NCI-H345 treated with DMSO at 0.1 percent for 48 hours (cell line): ENCODE results near the gene INTS2.
"Not testable (repeated sequence)": the region's sequence is repeated elsewhere in the genome, so short reads cannot be mapped to it uniquely, and the experiment has no call there.

Experiments used
- DNase-seq: peaks from one replicate; lab custom pipeline; 2025; ENCODE audit not compliant: unreplicated experiment; lab: John Stamatoyannopoulos, UW

INTS2 gene

DNA sequence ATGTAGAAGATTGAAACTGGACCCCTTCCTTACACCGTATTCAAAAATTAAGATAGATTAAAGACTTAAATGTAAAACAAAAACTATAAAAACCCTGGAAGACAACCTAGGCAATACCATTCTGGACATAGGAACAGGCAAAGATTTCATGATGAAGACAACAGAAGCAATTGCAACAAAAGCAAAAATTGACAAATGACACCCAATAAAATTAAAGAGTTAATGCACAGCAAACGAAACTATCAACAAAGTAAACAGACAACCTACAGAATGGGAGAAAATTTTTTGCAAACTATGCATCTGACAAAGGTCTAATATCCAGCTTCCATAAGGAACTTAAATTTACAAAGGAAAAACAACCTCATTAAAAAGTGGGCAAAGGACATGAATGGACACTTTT lies 101.6 kb downstream of the INTS2 start:
- DNase-seq = not testable (repeated sequence)

DNA sequence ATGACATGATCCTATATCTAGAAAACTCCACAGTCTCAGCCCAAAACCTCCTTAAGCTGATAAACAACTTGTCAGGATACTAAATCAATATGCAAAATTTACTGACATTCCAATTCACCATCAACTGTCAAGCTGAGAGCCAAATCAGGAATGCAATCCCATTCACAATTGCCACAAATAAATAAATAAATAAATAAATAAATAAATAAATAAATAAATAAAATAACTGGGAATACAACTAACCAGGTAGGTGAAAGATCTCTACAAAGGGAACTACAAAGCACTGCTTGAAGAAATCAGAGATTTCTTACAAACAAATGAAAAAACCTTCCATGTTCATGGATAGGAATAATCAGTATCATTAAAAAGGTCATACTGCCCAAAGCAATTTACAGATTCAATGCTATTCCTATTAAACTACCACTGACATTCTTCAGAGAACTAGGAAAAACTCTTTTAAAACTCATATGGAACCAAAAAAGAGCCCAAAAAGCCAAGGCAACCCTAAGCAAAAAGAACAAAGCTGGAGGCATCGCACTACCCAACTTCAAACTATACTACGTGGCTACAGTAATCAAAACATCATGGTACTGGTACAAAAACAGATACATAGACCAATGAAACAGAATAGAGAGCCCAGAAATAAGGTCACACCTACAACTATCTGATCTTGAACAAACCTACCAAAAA lies 102.2 kb downstream of the INTS2 start:
- DNase-seq = no peak

DNA sequence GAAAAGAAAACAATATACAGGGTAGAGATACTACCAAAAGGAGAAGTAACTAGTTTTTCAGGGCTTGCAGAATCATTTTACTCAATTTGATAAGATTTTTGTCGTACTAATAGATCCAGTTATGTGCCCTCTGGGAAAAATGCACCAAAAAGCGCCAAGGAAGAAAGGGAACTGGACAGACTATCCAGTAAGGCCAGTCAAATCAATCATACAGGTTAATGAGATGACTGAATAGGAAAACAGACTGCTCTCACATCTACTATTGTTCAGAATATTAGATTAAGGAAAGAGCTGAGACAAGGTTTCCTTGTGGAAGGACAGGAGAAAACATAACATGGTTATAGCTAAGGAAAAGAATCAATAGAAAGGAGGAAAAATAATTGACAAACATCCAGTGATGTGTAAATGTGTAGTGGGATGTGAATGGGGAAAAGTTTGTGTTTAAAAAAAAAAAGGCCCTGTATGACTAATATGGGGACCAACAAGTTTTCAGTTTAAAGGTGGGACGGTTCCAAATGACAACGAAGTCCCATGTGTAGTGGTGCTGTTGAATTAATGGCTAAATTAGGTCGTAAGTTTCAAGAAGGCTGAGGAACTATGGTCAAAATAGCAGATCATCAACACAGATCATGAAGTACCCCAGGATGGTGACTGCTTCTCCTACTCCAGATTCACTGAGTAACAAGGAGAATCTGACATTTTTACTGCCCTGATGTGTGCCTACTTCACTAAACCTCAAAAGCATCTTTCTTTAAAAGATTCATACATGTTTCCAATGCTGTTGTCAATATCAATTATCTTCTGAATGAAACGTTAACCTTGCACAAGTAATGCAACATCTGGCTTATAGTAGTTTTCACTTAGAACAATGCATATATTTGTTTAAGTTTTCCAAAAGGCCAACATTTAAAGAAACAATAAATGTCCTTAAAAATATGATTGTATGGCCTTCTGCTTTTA lies 105.2 kb downstream of the INTS2 start:
- DNase-seq = no peak

DNA sequence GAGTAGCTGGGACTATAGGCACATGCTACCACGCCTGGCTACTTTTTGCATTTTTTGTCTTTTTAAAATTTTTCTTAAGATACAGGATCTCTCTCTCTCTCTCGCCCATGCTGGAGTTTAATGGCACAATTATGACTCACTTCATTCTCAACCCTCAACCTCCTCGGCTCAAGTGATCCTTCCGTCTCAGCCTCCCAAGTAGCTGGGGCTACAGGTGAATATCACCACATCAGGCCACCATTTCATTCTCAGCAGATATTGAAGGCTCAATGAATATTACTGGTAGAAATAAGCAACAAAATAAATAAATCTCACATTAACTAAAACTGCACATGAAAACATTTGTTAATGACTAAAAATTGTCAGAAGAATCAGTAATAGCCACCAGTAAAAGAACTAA lies 106.1 kb downstream of the INTS2 start:
- no peak for DNase-seq

DNA sequence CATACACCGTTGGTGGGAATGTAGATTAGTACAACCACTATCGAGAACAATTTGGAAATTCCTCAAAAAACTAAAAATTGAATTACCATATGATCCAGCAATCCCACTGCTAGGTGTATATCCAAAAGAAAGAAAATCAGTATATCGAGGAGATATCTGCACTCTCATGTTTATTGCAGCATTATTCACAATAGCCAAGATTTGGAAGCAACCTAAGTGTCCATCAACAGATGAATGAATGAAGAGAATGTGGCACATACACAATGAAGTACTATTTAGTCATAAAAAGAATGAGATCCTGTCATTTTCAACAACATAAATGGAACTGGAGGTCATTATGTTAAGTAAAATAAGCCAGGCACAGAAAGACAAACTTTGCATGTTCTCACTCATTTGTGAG lies 108.5 kb downstream of the INTS2 start:
- DNase-seq = not testable (repeated sequence)

DNA sequence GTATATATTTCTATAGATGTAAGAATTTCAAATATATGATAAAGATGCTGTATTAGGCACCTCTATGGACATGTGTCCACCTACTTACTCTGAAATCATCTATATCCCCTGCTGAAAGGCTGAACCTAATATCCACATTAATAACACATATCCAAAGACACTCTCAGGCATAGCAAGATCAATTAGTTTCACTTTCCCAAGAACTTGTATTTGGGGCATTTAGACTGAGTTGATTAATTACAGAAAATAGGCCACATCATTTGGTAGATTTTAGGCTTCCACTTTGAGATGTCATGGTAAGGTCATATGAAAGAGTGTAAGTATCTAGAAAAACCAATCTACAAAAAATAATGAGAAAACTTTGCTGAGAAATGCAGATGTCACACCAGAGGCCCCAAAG lies 109.6 kb downstream of the INTS2 start:
- no peak for DNase-seq

DNA sequence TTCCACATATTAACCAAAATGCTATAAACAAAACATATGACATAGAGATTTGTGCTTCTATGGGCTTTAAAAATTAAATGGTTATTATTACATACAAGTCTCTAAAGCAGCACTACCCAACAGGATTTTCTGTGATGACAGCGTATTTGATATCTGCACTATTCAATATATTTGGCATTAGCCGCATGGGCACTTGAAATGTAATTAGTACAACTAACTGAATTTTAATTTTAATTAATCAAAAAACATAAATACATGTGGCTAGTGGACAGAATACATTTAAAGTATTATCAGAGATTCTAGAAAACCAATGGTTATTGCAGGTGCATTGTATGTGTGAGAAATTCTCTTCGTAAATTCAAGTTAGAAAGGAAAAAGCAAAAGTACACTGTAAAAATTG lies 110.3 kb downstream of the INTS2 start:
- DNase-seq = no peak

DNA sequence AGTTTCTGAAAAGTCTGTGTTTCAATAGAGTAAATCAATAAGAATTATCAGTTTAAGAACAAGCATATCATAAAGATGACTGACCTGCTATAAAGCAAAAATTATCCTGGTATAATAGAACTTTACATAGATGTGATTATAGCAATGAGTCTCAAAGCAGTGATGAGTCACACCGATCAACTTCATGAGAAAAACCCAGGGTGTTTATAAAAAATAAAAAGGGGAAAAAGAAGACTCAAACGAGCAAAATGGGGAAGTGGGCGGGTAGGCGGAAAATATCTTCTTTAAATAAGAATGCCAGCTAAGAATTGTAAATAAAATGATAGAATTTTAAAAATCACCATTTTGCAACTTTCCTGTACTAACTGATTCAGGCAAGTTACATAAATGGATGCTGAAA lies 111.2 kb downstream of the INTS2 start:
- no peak for DNase-seq

DNA sequence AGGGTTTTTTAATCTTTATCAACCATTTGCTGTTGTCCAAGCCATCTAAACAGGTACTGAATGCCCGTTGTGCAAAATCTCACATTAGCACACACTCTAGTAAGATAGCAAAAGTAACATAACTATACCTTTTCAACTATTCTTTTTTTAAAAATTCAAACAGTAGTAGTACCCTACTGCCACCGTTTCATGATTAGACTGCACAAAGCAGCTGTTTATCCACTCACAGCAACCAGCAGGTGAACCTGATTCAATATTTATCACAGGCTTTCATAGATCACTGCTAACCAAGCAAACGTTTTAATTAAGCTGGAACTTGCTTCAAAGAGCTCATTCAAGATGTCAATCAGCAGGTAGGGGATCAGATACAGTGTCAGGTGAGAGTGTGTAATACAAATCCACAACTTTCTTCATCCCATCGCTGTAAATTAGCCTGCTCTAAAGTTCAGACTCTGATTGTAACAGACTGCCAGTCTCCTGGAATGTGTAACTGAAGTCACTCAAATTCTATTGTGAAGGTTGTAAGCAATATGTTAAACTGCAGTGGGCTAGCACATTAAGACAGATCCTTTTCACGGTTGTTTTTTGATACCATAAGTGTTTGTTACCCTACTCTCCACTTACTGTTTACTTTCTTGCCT lies 111.8 kb downstream of the INTS2 start:
- DNase-seq = peak; percentile 6
